ENCODE measurements around the gene MICAL1.

DNA sequence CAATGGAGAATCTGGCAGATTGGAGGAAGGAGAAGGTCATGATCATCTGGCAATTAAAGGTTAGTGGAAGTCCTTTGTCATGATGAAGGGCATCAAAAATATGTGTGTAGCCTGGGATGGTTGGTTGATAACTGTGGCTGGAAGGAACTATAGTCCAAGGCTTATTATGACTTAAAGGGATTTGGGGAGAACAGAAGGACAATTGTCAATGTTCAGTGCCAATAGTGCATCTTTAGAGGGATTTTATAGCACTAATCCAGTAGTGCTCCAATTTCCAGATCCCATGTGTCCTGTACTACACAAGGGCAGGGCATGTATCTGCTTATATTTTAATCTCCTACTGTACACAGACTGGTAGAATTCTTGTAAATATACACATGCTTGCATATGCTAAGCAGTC lies 32.4 kb upstream of the MICAL1 start:
- TF ChIP-seq, protein P1, sequence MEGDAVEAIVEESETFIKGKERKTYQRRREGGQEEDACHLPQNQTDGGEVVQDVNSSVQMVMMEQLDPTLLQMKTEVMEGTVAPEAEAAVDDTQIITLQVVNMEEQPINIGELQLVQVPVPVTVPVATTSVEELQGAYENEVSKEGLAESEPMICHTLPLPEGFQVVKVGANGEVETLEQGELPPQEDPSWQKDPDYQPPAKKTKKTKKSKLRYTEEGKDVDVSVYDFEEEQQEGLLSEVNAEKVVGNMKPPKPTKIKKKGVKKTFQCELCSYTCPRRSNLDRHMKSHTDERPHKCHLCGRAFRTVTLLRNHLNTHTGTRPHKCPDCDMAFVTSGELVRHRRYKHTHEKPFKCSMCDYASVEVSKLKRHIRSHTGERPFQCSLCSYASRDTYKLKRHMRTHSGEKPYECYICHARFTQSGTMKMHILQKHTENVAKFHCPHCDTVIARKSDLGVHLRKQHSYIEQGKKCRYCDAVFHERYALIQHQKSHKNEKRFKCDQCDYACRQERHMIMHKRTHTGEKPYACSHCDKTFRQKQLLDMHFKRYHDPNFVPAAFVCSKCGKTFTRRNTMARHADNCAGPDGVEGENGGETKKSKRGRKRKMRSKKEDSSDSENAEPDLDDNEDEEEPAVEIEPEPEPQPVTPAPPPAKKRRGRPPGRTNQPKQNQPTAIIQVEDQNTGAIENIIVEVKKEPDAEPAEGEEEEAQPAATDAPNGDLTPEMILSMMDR (IDR thresholded peaks at IDR 0.05; ENCODE audit: poor library complexity): no peak
- TF ChIP-seq EZH2 (IDR thresholded peaks at IDR 0.05; ENCODE audit: borderline replicate concordance): no peak
